HFFc6 (cell line): ENCODE data around the gene CCDC24. TPM values are rescaled to one million over a fixed set of nuclear protein-coding genes. Genes with fewer than 3 reads are reported as not detected.

Experiments
- DNase-seq: peaks from one replicate; pipeline ENCODE4 v3.0.0-alpha.2; 2018
- H3K27ac Mint-ChIP-seq: 2 replicates; pipeline ENCODE4 v1.8.0; 2020; ENCODE audit warnings: mild to moderate bottlenecking, mixed read lengths
- H3K27me3 Mint-ChIP-seq: 2 replicates; pipeline ENCODE4 v1.8.0; 2021; ENCODE audit warnings: mild to moderate bottlenecking, moderate library complexity, mixed read lengths; ENCODE audit not compliant: insufficient read depth
- H3K36me3 Mint-ChIP-seq: 2 replicates; pipeline ENCODE4 v1.8.0; 2021; ENCODE audit warnings: low read depth, mixed read lengths
- H3K4me1 Mint-ChIP-seq: 2 replicates; pipeline ENCODE4 v1.8.0; 2020; ENCODE audit warnings: low read depth, mixed read lengths
- H3K4me3 Mint-ChIP-seq: 2 replicates; pipeline ENCODE4 v1.8.0; 2020; ENCODE audit warnings: mild to moderate bottlenecking, moderate library complexity, mixed read lengths
- H3K9me3 Mint-ChIP-seq: 2 replicates; pipeline ENCODE4 v1.8.0; 2020; ENCODE audit warnings: mild to moderate bottlenecking, mixed read lengths
- total RNA-seq, 6 experiments: library from RNA; stranded (reverse); fragmentation: NEBNext Ultra II Directional; extraction: Animal tissue kit (Norgen Biotek cat#: 25700); gene quantifications; 2 replicates in 1 of 6; 3 replicates in 5 of 6; pipeline ENCODE4 v1.2.3, GENCODE V29; 2021
- TF ChIP-seq, protein P1 (sequence below): fragments of 200-600 bp; sonication (generic); IDR thresholded peaks from 2 replicates; pipeline ENCODE4 v1.5.0; 2021; ENCODE audit warnings: antibody characterized with exemption, mild to moderate bottlenecking

The CCDC24 gene
- total RNA-seq, 6 experiments from 2014 or later = 5.6 to 7.7 (median 6.5) TPM

DNA sequence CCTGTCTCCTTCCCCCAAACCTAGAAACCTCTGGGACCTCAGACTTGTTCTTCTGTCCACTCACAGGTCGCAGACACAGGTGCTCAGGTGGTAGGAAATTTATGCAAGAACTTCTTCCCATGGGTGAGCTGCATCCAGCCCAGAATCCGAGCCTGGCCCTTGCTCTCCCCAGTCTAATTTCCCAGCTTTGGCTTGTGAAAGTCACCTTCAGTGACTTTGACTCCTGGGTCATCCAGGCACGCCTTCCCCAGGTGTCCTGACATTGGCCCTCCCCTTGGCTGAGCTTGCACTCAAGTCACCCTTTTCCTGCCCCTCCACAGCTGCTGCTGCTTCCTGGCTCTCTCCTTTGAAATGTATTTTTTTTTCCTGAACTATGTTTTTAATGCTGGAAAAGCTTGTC, 38.0 kb upstream of the CCDC24 start:
- TF ChIP-seq, protein P1, sequence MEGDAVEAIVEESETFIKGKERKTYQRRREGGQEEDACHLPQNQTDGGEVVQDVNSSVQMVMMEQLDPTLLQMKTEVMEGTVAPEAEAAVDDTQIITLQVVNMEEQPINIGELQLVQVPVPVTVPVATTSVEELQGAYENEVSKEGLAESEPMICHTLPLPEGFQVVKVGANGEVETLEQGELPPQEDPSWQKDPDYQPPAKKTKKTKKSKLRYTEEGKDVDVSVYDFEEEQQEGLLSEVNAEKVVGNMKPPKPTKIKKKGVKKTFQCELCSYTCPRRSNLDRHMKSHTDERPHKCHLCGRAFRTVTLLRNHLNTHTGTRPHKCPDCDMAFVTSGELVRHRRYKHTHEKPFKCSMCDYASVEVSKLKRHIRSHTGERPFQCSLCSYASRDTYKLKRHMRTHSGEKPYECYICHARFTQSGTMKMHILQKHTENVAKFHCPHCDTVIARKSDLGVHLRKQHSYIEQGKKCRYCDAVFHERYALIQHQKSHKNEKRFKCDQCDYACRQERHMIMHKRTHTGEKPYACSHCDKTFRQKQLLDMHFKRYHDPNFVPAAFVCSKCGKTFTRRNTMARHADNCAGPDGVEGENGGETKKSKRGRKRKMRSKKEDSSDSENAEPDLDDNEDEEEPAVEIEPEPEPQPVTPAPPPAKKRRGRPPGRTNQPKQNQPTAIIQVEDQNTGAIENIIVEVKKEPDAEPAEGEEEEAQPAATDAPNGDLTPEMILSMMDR = no peak
- no peak for DNase-seq
- Mint-ChIP-seq H3K27ac (no peak overlapping the region), H3K9me3 (no peaks in the 10 kb centered on the region), H3K36me3 (peaks cover 18% of the 10 kb centered on the region), H3K4me1 (peaks cover 27% of the 10 kb centered on the region), H3K27me3 (no peaks in the 10 kb centered on the region), H3K4me3 (no peak overlapping the region)

DNA sequence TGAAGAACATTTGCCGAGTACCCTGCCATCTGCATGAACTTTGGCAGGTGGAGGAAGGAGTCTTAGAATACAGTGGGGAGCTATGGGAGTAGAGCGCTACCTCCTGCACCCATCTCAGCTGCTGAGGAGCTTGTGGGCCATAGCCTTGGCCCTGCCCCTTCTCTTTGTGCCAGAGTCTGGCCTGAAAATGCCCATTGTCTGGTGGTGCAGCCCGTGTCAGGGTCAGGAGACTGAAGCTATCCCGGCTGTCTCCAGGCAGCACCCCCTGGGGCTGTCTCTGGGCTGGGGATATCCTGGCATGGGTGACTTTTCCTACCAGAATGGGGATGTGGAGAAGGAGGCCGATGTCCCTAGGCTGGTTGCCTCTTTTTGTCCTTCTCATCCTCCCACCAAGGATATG, 37.4 kb upstream of the CCDC24 start:
- Mint-ChIP-seq H3K36me3 (peaks cover 23% of the 10 kb centered on the region), H3K27ac (no peak overlapping the region), H3K27me3 (no peaks in the 10 kb centered on the region), H3K4me3 (no peak overlapping the region), H3K4me1 (peaks cover 21% of the 10 kb centered on the region), H3K9me3 (no peaks in the 10 kb centered on the region)
- DNase-seq = no peak
- TF ChIP-seq, protein P1 = no peak

DNA sequence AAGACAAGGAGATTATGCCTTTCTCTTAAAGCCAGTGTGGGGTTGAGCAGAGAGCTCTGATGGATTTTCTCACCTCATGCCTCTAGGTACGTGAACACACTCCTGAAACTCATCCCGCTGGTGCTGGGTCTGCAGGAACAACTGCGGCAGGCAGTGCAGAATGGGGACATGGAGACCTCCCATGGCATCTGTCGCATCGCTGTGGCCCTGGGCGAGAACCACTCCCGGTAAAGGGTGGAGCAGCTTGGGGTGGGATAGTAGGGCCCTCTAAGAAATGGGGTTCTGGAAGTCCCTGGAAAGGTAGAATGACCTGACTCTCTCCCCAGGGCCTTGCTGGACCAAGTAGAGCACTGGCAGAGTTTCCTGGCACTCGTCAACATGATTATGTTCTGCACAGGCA, 35.2 kb upstream of the CCDC24 start:
- H3K4me1 Mint-ChIP-seq = peaks cover 9% of the 10 kb centered on the region
- DNase-seq = no peak
- H3K4me3 Mint-ChIP-seq = no peak overlapping the region
- no peaks in the 10 kb centered on the region for H3K27me3 Mint-ChIP-seq
- TF ChIP-seq, protein P1 = no peak
- no peaks in the 10 kb centered on the region for H3K9me3 Mint-ChIP-seq
- no peak overlapping the region for H3K27ac Mint-ChIP-seq
- H3K36me3 Mint-ChIP-seq = peaks cover 17% of the 10 kb centered on the region

DNA sequence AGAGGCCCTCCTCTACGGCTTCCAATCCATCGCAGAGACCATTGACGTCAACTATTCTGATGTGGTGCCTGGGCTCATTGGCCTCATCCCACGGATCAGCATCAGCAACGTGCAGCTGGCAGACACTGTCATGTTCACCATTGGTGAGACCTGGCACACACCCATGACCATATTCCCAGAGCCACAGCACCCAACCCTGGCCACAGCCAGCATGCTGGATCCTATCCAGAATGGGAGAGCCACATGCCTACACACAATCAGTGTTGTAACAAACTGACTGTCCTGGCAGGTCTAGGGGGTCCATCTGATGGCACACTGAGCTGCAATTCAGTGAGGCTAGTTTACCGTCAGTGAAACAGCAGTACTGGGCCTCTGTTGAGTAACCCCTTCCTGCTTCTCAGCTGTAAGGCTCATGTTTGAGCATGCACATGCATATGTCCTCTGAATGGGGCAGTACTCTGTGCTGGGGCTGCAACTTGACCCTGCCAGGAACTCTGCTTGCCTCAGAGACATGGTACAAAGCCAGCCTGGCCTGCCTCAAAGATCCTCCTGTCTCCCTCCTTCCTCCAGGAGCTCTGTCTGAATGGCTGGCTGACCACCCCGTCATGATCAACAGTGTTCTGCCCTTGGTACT, 33.9 kb upstream of the CCDC24 start:
- TF ChIP-seq, protein P1 = no peak
- no peaks in the 10 kb centered on the region for H3K27me3 Mint-ChIP-seq
- DNase-seq = no peak
- H3K36me3 Mint-ChIP-seq = peaks cover 15% of the 10 kb centered on the region; the same call in 1 of the 2 replicates
- no peak overlapping the region for H3K4me3 Mint-ChIP-seq
- no peak overlapping the region for H3K27ac Mint-ChIP-seq
- H3K4me1 Mint-ChIP-seq = no peaks in the 10 kb centered on the region
- H3K9me3 Mint-ChIP-seq = no peaks in the 10 kb centered on the region

DNA sequence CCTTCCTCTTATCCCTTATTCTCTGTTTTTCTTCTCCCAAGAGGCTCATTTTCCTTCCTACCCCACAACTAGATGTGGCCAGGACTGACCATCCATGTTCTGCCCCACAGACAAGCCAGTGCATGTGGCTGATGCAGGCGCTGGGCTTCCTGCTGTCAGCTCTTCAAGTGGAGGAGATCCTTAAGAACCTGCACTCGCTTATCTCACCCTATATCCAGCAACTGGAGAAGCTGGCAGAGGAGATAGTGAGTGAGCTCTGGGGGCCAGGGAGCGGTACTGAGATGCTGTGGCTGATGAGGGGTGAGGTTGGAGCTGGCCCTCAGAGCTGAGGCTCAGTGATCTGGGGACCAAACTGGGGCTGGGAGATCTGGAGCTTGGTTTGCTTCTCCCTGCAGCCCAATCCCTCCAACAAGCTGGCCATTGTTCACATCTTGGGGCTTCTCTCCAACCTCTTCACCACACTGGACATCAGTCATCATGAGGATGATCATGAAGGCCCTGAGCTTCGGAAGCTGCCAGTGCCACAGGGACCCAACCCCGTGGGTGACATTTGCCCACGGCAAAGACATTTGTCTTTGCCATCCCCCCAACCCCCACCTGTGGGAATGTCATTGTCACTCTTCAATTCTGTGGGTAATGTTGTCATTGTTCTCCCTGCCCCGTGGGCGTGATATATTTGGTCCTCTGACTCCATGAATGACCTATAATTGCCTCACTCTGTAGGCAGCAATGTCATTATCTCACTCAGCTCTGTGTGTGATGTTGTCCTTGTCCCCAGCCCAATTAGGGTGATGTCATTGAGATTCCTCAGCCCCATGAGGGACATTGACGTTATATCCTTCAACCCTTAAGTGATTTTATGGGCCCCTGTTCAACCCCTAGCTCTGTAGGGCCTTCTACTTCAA, 32.8 kb upstream of the CCDC24 start:
- Mint-ChIP-seq H3K4me1 (no peaks in the 10 kb centered on the region), H3K9me3 (no peaks in the 10 kb centered on the region), H3K4me3 (no peak overlapping the region), H3K27ac (no peak overlapping the region), H3K36me3 (peaks cover 19% of the 10 kb centered on the region; the same call in 1 of the 2 replicates), H3K27me3 (no peaks in the 10 kb centered on the region)
- TF ChIP-seq, protein P1 = no peak
- DNase-seq = no peak
